NCI-H524 (cell line): ENCODE data around the gene KIR2DL3.
"Not testable (repeated sequence)": the region's sequence is repeated elsewhere in the genome, so short reads cannot be mapped to it uniquely, and the experiment has no call there.

ENCODE experiments used
- DNase-seq, 2 experiments: peaks; one replicate each; lab custom pipeline; 2025; lab: John Stamatoyannopoulos, UW

KIR2DL3 gene

DNA sequence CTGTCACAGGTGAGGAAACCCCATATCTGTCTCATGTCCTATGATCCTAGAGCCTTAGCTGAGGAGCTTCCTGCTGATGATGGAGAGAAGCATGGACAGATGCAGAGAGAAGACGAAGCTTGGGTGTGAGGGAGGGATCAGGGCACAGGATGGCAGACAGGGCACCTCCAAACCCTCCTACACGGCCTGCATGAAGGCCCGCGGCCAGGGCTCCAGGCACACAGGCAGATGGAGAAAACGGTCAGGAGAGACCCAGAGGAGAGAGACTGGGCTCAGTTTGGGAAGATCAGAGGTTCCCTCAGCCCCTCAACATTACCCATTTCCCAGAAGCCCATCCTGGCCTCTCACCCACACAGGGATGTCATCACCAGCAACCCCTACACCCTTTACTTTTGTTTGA, 5.8 kb downstream of the KIR2DL3 start:
- DNase-seq, result not testable (repeated sequence)

DNA sequence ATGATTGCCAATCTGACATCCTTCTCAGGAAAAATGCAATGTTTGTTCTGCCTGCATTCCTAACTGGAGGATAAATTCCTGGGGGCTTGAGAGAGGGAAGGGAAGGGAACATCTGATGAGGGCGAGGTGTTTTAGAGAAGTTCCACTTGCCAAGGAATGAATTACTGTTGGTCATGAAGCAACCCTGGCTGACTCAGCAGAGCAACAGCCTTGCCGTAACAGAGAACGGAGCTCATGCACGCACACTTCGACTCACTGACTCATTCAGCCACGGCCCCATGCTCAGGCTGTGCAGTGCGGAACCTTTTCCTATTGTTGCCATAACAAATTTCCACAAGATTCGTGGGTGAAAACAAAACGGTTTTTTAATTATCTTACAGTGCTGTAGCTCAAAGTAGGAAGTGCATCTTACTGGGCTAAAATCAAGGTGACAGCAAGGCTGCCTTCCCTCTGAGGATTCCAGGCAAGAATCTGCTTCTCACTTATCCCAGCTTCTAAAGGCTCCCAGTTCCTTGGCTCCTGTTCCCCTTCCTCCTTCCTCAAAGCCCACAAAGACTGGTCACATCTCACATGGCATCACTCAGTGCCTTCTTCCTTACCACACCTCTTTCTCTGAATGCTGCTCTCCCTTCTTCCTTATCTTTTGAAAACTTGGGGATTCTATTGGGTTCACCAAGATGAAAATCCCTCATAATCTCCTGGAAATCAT, 9.5 kb downstream of the KIR2DL3 start:
- not testable (repeated sequence) for DNase-seq

DNA sequence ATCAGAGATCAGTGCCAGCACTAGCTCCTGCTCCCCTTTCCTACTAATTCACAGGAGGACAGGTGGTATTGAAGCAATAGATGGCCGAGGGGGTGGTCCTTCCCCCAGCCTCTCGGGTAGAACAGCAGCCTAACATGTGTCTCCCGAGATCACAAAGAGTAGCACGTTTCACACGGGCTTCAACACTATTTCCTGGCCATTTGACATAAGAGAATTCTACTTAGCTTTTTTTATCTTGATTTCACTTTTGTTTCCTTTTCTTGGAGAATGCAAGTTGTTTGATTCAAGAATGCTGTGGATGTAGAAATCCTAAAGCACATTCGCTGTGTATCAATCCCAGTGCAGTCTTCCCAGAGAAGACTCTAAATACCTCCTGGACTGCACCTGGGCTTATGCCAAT, 12.0 kb downstream of the KIR2DL3 start:
- not testable (repeated sequence) for DNase-seq

DNA sequence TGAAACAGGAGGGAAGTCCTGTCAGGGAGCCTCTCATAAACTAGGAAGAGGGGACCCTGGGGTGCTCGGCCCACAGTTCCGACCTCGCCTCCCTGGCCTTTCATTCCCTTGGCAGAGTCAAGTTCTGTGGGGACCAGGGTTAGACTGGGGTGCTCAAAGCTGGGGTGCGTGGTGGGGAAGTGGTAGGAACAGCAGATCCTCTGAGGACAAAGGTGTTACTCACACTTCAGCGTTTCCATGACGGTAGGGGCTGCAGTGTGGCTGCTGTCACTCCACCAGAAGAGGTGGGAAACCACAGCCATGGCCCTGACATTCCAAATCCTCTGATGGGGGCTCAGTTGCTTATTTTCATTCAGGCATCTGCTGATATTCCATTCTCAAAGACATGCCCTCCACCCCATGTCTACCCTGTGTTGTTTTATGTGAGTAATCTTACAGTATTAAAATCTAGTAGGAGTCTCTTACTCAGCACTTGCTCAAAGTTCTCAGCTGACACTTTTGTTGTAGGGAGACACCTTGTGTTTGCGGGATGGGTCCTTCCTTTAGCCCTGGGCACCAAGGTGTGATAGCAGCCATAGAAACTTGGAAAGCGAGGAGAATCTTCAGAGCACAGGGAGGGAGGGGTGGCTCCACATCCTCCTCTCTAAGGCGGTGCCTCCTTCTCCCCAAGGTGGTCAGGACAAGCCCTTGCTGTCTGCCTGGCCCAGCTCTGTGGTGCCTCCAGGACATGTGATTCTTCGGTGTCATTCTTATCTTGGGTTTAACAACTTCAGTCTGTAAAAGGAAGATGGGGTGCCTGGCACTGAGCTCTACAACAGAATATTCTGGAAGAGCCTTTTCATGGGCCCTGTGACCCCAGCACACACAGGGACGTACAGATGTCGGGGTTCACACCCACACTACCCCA, 18.1 kb downstream of the KIR2DL3 start:
- not testable (repeated sequence) for DNase-seq

DNA sequence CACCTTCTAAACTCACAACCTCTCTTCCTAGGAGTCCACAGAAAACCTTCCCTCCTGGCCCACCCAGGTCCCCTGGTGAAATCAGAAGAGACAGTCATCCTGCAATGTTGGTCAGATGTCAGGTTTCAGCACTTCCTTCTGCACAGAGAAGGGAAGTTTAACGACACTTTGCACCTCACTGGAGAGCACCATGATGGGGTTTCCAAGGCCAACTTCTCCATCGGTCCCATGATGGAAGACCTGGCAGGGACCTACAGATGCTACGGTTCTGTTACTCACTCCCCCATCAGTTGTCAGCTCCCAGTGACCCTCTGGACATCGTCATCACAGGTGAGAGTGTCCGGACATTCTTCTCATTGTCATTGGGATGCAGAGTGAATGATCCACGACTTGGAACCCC, 20.3 kb downstream of the KIR2DL3 start:
- not testable (repeated sequence) for DNase-seq

DNA sequence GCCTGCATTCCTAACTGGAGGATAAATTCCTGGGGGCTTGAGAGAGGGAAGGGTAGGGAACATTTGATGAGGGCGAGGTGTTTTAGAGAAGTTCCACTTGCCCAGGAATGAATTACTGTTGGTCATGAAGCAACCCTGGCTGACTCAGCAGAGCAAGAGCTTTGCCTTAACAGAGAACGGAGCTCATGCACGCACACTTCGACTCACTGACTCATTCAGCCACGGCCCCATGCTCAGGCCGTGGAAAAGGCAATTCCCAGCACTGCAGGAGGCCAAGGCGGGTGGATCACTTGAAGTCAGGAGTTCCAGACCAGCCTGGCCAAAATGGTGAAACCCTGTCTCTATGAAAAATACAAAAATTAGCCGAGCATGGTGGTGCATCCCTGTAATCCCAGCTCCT, 25.9 kb downstream of the KIR2DL3 start:
- not testable (repeated sequence) for DNase-seq

DNA sequence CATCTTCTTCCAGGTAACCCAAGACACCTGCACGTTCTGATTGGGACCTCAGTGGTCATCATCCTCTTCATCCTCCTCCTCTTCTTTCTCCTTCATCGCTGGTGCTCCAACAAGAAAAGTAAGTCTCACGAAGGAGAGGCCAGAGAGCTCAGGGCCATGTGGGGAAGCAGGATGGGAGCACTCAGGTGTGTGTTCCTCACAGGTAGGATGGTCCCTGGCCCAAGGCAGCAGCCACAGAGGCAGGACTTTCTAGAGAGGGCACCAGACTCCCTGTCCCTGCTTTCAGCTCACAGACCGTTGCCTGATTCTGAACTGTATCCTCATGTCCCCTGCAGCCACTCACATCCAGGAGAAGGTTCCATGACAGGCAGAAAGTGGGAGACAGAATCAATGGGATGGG, 28.2 kb downstream of the KIR2DL3 start:
- DNase-seq, result not testable (repeated sequence)

DNA sequence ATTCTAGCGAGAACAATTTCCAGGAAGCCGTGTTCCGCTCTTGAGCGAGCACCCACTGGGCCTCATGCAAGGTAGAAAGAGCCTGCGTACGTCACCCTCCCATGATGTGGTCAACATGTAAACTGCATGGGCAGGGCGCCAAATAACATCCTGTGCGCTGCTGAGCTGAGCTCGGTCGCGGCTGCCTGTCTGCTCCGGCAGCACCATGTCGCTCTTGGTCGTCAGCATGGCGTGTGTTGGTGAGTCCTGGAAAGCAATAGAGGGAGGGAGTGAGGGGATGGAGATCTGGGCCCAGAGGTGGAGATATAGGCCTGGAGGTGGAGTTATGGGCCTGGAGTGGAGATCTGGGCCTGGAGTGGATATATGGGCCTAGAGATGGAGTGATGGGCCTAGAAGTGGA, 31.3 kb downstream of the KIR2DL3 start, which contains the start of gene KIR2DL1:
TSS of gene KIR2DL1 (plus strand) at position 148 of the 400 bp plus-strand sequence. CDS start at position 206, 58 bp downstream.
- DNase-seq, result not testable (repeated sequence)

DNA sequence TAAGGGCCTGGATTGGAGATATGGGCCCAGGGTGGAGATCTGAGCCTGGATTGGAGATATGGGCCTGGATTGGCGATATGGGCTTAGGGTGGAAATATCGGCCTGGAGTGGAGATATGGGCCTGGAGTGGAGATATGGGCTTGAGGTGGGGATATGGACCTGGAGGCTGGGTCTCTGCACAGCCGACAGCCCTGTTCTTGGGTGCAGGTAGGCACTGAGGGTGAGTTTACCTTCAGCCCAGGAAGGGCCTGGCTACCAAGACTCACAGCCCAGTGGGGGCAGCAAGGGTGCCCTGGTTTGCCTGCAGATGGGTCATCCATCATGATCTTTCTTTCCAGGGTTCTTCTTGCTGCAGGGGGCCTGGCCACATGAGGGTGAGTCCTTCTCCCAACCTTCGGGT, 32.2 kb downstream of the KIR2DL3 start:
- not testable (repeated sequence) for DNase-seq

DNA sequence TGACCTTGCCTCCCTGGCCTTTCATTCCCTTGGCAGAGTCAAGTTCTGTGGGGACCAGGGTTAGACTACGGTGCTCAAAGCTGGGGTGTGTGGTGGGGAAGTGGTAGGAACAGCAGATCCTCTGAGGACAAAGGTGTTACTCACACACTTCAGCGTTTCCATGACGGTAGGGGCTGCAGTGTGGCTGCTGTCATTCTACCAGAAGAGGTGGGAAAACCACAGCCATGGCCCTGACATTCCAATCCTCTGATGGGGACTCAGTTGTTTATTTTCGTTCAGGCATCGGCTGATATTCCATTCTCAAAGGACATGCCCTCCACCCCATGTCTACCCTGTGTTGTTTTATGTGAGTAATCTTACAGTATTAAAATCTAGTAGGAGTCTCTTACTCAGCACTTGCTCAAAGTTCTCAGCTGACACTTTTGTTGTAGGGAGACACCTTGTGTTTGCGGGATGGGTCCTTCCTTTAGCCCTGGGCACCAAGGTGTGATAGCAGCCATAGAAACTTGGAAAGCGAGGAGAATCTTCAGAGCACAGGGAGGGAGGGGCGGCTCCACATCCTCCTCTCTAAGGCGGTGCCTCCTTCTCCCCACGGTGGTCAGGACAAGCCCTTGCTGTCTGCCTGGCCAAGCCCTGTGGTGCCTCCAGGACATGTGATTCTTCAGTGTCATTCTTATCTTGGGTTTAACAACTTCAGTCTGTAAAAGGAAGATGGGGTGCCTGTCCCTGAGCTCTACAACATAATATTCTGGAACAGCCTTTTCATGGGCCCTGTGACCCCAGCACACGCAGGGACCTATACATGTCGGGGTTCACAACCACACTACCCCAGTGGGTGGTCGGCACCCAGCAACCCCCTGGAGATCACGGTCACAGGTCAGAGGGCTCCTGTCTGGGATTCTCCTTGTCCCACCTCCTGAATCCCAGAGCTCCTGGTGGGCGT, 33.0 kb downstream of the KIR2DL3 start:
- DNase-seq, result not testable (repeated sequence)

DNA sequence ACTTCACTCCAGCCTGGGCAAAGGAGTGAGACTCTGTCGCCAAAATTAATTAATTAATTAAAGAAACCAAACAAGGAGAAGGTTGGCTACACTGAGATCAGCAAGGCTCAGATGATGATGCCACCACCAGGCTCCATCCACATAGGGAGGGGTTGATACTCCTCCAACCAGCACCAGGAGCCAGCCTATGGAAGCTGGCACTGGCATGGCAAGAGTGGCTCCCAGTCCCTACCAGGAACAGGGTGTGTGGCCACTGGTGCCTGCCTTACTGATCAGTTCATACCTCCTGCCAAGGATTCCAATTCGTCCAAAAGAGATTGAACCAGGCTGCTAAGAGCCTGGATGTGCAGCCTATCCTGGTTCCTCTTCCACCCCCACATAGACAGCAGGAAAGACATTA, 34.4 kb downstream of the KIR2DL3 start:
- DNase-seq, result not testable (repeated sequence)

DNA sequence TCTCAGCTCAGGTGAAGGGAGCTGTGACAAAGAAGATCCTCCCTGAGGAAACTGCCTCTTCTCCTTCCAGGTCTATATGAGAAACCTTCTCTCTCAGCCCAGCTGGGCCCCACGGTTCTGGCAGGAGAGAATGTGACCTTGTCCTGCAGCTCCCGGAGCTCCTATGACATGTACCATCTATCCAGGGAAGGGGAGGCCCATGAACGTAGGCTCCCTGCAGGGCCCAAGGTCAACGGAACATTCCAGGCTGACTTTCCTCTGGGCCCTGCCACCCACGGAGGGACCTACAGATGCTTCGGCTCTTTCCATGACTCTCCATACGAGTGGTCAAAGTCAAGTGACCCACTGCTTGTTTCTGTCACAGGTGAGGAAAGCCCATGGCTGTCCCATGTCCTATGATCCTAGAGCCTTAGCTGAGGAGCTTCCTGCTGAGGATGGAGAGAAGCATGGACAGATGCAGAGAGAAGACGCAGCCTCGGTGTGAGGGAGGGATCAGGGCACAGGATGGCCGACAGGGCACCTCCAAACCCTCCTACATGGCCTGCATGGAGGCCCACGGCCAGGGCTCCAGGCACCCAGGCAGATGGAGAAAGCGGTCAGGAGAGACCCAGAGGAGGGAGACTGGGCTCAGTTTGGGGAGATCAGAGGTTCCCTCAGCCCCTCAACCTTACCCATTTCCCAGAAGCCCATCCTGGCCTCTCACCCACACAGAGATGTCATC, 36.9 kb downstream of the KIR2DL3 start:
- not testable (repeated sequence) for DNase-seq

DNA sequence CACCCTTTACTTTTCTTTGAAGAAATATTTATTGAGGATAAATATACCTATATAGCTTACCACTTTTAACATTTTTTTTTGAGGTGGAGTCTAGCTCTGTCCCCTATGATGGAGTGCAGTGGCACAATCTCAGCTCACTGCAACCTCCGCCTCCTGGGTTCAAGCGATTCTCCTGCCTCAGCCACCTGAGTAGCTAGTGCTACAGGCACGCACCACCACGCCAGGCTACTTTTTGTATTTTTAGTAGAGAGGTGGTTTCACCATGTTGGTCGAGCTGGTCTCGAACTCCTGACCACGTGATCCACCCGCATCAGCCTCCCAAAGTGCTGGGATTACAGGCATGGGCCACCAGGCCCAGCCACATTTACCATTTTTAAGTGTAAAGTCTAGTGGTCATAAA, 37.5 kb downstream of the KIR2DL3 start:
- not testable (repeated sequence) for DNase-seq

DNA sequence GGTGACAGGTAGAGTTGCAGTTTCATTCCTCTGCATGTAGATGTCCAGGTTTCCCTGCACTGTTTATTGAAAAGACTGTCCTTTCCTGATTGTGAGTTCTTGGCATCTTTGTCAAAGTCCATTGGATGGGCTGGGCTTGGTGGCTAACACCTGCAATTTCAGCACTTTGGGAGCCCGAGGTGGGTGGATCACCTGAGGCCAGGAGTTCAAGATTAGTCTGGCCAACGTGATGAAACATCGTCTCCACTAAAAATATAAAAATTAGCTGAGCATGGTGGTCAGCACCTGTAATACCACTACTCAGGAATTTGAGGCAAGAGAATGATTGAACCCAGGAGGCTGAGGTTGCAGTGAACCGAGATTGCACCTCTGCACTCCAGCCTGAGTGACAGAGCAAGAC, 39.5 kb downstream of the KIR2DL3 start:
- not testable (repeated sequence) for DNase-seq

DNA sequence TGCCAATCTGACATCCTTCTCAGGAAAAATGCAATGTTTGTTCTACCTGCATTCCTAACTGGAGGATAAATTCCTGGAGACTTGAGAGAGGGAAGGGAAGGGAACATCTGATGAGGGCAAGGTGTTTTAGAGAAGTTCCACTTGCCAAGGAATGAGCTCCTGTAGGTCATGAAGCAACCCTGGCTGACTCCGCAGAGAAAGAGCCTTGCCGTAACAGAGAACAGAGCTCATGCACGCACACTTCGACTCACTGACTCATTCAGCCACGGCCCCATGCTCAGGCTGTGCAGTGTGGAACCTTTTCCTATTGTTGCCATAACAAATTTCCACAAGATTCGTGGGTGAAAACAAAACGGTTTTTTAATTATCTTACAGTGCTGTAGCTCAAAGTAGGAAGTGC, 40.6 kb downstream of the KIR2DL3 start:
- DNase-seq, result not testable (repeated sequence)

DNA sequence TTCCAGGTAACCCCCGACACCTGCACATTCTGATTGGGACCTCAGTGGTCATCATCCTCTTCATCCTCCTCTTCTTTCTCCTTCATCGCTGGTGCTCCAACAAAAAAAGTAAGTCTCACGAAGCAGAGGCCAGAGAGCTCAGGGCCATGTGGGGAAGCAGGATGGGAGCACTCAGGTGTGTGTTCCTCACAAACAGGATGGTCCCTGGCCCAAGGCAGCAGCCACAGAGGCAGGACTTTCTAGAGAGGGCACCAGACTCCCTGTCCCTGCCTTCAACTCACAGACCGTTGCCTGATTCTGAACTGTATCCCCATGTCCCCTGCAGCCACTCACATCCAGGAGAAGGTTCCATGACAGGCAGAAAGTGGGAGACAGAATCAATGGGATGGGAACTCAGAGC, 44.6 kb downstream of the KIR2DL3 start:
- not testable (repeated sequence) for DNase-seq

DNA sequence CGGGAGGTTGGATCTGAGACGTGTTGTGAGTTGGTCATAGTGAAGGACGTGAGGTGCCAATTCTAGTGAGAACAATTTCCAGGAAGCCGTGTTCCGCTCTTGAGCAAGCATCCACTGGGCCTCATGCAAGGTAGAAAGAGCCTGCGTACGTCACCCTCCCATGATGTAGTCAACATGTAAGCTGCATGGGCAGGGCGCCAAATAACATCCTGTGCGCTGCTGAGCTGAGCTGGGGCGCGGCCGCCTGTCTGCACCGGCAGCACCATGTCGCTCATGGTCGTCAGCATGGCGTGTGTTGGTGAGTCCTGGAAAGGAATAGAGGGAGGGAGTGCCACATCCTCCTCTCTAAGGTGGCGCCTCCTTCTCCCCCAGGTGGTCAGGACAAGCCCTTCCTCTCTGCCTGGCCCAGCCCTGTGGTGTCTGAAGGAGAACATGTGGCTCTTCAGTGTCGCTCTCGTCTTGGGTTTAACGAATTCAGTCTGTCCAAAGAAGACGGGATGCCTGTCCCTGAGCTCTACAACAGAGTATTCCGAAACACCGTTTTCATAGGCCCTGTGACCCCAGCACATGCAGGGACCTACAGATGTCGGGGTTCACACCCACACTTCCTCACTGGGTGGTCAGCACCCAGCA, 47.9 kb downstream of the KIR2DL3 start:
- DNase-seq, result not testable (repeated sequence)

DNA sequence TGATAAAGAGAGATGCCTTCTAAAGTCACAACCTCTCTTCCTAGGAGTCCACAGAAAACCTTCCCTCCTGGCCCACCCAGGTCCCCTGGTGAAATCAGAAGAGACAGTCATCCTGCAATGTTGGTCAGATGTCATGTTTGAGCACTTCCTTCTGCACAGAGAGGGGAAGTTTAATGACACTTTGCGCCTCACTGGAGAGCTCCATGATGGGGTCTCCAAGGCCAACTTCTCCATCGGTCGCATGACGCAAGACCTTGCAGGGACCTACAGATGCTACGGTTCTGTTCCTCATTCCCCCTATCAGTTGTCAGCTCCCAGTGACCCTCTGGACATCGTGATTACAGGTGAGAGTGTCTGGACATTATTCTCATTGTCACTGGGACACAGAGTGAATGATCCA, 49.8 kb downstream of the KIR2DL3 start:
- not testable (repeated sequence) for DNase-seq

DNA sequence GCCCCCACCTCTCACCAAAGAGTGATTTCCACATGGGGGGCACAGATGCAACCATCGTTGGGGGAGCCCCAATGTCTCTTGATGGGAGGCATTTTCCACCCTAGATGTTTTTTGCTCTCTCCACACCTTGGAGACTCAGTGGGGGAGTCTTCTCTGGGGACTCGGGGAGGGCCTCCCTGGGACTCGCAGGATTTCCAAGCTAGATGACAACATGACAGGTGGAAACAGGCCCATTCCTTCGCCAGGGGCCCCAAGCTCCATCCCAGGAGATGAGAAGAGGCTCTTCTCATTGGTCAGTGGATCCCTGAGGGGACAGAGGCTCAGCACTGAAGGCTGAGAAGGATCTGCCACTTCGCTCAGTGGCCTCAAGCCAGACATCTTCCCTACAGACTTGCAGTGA, 52.4 kb downstream of the KIR2DL3 start:
- no peak for DNase-seq

DNA sequence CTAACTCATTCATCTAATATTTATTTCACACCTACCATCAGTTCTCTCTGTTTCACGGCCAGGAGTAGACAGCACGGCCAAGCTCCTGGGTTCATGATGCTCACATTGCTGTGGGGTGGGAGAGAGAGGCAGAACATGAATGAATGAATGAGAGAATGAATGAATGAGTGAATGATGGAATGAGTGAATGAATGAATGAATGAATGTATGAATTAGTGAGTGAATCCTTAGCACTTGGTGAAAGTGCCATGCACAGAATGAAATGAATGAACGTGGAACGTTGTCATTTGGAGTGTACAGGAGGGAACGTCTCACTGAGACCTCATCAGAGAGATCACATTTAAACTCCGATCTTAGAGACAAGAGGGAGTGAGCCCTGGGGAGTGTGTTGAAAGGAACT, 53.2 kb downstream of the KIR2DL3 start:
- no peak for DNase-seq

DNA sequence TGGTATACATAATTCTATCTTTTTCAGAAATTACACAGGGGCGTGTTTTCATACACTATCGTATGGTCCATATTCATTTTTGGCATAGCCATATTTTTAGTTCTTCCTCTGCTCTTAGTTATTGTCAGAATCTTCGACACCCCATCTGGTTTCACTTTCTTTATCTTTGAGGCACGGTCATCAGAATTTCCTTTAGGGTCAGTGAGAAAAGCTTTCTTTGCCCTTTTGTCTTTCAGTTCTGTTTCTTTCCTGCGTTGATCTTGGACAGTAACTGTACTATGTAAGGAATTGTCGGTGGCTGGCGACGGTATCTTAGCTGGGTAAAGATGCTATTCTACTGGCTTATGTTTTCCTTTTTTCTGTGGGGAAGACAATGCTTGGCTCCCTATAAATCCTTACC, 54.5 kb downstream of the KIR2DL3 start:
- DNase-seq, result no peak
